GM21515 (cell line): ENCODE results near the gene ITGAL.
"Not testable (repeated sequence)": the region's sequence is repeated elsewhere in the genome, so short reads cannot be mapped to it uniquely, and the experiment has no call there.

ENCODE experiments used
- ATAC-seq: cut with Tn5 transposase; IDR thresholded peaks from one replicate; pipeline ENCODE4 v1.9.1; 2021; ENCODE audit not compliant: unreplicated experiment

The ITGAL gene

DNA sequence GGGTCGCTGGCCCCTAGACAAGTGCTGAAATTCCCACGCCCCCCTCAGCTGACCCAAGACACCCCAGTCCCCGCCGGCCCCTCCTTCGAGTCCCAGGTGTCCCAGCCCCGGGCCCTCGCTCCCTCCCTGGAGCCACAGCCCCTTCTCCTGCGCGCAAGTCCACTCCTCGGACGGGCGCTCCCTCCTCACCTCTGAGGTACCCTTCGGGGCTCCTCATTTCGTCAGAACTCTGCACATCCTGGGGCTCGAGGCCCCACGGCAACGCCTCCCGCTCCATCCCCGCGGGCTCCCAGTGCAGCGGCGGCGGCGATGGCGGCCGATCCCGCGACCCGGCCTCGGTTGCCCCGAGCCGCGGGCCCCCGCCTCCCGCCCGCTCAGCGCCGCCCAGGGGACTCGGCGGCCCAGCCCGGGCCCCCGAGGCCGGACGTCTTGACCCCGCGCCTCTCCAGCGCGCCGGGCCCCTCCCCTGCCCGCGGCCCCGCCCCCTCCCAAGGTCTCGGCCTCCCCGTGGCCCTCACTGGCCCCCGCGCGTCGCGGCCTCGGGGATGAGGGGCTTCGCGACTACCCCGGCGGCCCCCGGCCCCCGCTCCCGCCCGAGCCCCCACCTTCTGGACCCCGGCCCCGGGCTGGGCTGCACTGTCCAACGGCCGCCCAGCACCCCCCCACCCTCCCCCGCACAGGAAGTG, 53.7 kb downstream of the ITGAL start, which contains the start of gene ZNF768:
Gene ZNF768 (minus strand): TSS at position 430 of the 686 bp plus-strand sequence. CDS start 153 bp downstream, at position 277.
- ATAC-seq = peak; percentile 9

DNA sequence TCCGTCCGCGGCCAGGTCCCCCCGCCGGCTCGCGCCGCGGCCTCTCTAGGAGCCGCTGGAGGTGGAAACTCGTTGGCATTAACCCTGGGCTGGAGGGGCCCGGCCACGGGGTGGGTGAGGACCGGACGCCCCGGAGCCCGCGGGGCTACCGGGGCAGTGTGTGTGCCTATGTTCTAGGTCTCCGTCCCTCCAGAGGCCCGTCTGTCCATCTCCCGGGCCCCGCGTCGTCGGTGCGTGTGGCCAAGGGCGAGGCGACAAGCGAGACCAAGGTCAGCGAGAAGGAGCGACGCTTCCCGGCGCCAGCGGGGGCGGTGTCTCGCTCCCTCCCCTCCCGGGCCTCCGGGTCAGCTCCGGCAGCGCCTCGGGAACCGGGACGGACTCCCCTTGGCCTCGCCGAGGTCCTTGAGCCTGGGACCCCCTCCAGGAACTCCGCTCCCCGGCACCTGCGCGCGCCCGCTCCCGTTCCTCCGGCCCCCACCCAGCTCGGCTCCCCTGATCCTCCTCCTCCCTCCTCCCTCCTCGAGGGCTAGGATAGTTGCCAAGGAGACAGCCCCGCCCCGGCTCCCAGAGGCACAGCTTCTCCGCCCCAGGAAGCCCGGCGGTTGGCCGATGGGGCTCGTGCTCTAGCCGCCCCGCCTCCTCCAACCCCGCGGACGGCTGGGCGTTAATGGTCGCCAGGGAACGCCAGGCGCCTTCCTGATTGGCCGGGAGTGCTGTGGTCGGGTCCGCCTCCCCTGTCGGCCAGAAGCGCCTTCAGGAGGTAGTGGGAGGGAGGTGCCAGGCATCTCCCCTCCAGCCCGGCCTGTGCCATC, 54.5 kb downstream of the ITGAL start:
- ATAC-seq = peak; percentile 87

GRCh38 chr16:30527635-30528178, 55.2 kb downstream of the ITGAL start:
- no peak for ATAC-seq

DNA sequence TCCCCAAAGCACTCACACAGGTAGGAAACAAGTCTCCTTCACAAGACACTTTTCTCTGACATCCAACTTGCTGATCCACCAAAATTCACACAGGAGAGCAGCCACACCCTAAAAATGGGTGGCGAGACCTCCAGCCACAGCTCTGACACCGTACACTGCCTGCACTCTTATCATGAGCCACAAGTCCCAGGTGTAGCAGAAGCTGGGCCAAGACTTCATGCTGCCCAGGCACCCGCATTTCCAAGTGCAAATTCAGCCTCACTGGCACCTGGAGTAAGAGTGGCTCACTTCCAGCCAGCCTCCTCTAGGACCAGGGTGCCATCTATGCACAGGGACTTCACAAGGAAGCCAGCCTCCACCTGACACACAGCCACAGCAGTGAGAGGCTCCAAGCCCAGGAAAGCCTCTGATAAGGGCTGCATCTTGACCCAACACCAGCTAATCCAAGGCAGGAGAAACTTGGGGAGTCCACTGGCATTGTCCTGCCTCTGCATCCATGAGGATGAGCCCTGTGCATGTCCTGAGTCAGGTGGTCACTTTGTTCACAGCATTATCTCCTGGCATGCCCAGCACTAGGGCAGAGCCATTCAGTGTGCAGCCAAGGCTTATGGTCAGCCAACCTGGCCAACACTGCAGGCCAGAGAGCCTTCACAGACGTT, 56.4 kb downstream of the ITGAL start:
- no peak for ATAC-seq

DNA sequence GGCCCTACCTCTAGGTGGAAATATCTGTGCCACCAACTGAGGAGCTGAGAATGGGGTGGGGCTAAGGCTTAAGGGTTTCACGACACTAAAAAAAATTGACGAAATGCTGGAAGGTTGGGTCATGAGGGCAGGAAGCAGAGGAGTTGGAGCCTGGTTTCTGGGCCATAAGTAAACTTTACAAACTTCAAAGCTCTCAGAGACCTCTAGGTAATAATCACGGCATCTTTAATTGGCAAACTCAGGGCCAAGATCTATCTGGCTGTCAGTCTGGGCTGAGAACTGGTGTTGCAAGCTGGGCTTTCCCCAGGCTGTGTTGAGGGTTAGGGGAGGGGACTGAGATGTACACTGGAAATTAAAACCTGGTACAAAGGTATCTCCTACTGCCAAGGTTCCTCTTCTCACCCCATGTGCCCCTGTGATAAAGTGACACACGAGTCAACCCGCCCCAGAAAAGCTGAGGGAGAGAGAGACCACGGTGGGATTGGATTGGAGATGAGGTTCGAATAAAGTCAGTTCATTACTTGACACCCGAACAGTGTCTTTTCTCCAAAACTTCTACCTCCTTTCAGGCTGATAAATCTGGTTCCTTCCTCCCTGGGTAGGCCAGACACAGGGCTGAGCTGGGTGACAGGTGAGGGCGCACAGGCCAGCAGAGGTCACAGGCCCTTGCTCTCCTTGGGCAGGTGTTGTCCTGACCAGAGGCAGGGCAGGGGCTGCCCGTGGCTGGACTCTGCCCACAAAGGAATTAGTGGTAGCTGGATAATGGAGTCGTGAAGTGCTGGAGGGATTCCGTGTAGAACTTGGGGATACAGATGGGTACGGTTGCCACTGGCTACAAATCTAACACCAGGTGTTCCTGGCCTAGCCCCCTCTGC, 57.9 kb downstream of the ITGAL start:
- no peak for ATAC-seq

DNA sequence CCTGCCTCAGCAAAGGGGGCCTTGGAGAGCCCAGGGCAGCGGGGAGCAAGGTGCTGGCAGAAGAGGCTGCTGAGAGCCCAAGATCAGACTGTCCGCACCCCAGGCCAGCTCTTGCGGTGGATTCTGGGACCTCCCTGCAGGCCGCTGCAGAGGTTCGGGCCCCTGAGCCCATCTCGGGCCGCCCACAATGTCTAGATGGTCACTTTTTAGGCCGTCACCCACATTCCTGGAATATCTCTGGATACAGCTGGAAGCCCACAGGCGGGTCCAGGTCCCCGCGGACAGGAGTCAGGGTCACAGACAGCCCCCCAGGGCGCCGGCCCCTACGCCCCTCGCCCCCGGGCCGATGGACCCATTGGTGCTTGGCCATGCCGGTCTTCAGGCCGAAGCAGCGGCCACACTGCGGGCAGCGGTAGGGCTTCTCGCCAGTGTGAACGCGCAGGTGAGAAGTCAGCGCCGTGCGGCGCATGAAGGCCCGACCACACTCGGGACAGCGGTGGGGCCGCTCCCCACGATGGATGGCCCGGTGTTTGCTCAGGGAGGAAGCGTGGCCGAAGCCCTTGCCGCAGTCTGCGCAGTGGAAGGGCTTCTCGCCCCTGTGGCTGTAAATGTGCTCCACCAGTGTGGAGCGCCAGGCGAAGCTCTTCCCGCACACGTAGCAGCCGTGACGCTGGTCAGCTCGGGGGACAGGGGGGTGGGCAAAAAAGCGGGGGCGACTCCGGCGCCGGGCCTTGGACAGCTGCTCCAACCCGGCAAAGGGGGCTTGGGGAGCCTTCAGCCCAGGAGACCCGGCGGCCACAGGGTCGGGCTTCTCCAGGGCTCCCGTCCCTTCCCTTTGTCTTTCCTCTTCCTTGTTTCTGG, 60.0 kb downstream of the ITGAL start:
- ATAC-seq = no peak

DNA sequence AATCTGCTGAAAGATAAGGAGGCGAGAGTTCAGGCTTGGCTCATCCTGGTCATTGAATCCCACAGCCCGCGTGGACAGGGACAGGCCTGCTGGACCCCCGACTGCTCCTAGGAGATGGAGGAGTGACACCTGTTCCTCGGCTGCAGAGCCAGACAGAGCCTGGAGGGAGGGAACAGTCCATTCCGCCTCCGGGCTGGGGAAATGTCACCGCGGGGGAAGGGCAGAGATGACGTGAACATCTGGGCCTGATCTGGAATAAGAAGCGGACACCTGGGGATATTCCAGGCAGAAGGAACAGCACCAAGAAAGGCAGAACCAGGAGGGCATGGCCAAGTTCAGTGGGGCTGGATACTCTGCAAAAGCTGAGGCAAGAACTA, 60.6 kb downstream of the ITGAL start:
- no peak for ATAC-seq

DNA sequence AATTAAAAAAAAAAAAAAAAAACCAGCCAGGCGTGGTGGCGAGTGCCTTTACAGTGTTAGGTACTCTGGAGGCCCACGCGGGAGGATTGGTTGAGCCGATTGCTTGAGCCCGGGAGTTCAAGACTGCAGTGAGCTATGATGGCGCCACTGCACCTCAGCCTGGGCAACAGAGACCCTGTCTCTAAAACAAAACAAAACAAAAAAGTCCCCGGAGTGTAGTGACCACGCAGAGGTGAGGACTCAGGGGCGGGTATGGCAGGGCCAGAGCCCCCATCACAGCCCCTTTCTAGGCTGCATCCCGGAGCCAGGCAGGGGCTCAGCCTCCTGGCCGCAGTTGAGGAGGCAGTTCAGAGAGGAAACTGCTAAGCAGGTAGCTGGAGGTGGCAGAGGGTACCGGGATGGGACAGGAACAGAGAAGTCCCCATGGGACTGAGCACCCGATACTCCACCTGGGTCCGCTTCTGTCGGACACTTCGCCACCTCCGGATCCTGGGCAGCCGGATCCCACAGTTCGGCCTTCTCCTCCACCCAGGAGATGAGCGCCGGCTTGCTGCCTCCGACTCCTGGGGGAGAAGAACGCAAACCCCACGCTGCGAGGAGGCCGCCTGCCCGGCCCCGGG, 61.3 kb downstream of the ITGAL start:
- ATAC-seq = peak; percentile 9

GRCh38 chr16:30534368-30535105, 62.0 kb downstream of the ITGAL start, which contains the start of gene ZNF747:
Gene ZNF747 (minus strand): TSS chr16:30534858. CDS start chr16:30534679, 179 bp downstream.
- peak; percentile 55 for ATAC-seq

DNA sequence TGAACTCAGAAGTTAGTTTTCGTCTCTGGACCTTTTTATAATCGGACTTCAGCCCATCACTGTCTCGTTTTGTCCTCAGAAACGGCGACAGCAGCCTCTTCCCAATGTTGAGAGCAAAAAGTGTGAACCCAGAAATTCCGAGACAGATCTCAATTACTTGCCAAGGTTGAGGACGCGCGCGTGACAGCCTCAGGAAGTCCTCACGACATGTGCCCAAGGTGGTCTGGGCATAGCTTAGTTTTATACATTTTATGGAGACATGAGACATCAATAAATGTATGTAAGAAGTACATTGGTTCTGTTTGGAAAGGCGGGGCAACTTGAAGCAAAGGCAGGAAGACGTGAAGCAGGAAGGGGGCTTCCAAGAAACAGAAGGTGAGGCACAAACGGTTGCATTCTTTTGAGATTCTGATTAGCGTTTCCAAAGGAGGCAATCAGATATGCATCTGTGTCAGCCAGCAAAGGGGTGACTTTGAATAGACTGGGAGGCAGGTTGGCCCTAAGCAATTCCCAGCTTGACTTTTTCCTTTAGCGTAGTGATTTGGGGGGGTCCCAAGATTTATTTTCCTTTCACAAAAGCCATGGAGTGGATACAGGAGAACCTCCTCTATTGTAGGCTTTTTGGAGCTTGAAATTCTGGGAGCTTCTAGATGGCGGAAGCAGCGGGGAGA, 62.7 kb downstream of the ITGAL start:
- peak; percentile 14 for ATAC-seq

DNA sequence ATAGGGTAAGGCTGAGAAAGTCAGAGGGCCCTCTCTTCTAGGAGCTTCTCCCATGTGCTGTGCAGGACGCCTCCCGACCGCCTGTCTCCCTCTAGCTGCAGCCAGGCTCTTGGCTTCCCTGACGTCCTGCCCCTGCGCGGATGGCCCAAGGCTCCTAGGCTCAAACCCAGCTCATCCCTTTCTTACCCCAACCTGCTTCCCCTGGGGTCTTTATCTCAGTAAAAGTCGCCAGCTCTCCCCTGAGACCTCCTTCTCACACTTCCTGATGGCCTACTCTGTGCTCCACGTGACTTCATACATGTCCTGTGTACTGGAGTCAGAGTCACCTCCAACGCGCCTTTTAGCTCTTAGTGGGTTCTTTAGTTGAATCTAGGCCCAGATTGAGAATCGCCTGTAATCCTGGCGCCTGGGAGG, 63.2 kb downstream of the ITGAL start:
- peak; percentile 37 for ATAC-seq

DNA sequence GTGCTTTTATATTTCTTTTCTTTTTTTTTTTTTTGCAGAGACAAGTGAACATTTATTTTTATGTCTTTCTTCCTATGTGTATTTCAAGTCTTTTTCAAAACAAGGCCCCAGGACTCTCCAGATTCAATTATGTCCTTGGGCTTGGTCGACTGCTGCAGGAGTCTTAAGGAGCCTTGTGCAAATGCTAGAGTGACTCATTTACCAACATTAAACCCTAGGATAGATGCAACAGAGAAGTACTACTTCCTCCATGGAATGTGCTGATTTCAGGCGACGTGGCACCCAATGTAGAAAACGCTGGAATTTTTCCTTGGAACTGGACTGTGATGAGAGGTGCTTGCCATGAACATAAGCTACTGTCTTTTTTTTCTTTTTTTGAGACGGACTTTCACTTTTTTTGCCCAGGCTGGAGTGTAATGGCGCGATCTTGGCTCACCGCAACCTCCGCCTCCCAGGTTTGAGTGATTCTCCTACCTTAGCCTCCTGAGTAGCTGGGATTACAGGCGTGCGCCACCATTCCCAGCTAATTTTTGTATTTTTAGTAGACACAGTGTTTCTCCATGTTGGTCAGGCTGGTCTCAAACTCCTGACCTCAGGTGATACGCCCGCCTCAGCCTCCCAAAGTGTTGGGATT, 64.0 kb downstream of the ITGAL start:
- ATAC-seq = not testable (repeated sequence)

- no peak for ATAC-seq
Observed at GRCh38 chr16:30539000-30539964, 66.7 kb downstream of the ITGAL start.

DNA sequence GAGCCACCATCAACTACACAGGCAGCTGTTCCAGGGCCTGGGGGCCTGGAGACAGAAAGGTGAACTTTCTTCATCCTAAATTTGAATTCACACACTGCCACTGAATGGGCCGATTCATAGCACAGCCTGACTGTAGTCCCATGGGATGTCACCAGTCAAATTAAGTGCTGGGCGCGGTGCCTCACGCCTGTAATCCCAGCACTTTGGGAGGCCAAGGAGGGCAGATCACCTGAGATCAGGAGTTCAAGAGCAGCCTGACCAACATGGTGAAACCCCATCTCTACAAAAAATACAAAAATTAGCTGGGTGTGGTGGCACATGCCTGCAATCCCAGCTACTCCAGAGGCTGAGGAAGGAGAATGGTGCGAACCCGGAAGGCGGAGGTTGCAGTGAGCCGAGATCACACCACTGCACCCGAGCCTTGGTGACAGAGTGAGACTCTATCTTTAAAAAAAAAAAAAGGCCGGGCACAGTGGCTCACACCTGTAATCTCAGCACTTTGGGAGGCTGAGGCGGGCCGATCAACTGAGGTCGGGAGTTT, 67.5 kb downstream of the ITGAL start:
- not testable (repeated sequence) for ATAC-seq

- not testable (repeated sequence) for ATAC-seq
Observed at GRCh38 chr16:30540916-30541464, 68.4 kb downstream of the ITGAL start.
